Measurements from ENCODE around the gene PTH2. TPM values are rescaled to one million over a fixed set of nuclear protein-coding genes. Genes with fewer than 3 reads are reported as not detected.

PTH2 gene
- total RNA-seq, 1 donor from 2014 or later: not detected

- DNase-seq (ENCODE audit: low read depth in 2 of 2): no peak
Observed at GRCh38 chr19:49432141-49433073, 9.2 kb upstream of the PTH2 start.

- DNase-seq (ENCODE audit: low read depth in 2 of 2): no peak
Observed at GRCh38 chr19:49431330-49431749, 8.1 kb upstream of the PTH2 start.

- DNase-seq (ENCODE audit: low read depth in 2 of 2): peak in 1 of 2 donors; percentile 16
Observed at GRCh38 chr19:49430678-49431329, 7.6 kb upstream of the PTH2 start.

GRCh38 chr19:49430172-49430677 is 7.0 kb upstream of the PTH2 start:
- DNase-seq (ENCODE audit: low read depth in 2 of 2): no peak

- DNase-seq (ENCODE audit: low read depth in 2 of 2): no peak
Observed at GRCh38 chr19:49428547-49429451, 5.6 kb upstream of the PTH2 start.

GRCh38 chr19:49427855-49428546 is 4.8 kb upstream of the PTH2 start:
- DNase-seq (ENCODE audit: low read depth in 2 of 2): no peak

- DNase-seq (ENCODE audit: low read depth in 2 of 2): no peak
Observed at GRCh38 chr19:49427339-49427738, 4.1 kb upstream of the PTH2 start.

GRCh38 chr19:49425922-49426592 is 2.8 kb upstream of the PTH2 start:
- no peak for DNase-seq (ENCODE audit: low read depth in 2 of 2)

- no peak for DNase-seq (ENCODE audit: low read depth in 2 of 2)
Observed at GRCh38 chr19:49425178-49425577, 1.9 kb upstream of the PTH2 start, which contains the start of gene GFY. Gene GFY, plus strand, starts transcription at chr19:49425388. Its CDS starts 1,043 bp downstream, at chr19:49426431.

GRCh38 chr19:49423985-49424303 is 703 bp upstream of the PTH2 start:
- DNase-seq (ENCODE audit: low read depth in 2 of 2): no peak

- peak; percentile 42 to 62 for DNase-seq (ENCODE audit: low read depth in 2 of 2)
Observed at GRCh38 chr19:49422407-49423070, 702 bp downstream of the PTH2 start.

- DNase-seq (ENCODE audit: low read depth in 2 of 2): no peak
Observed at GRCh38 chr19:49421878-49422202, 1.4 kb downstream of the PTH2 start.

GRCh38 chr19:49421039-49421877 is 2.0 kb downstream of the PTH2 start:
- DNase-seq (ENCODE audit: low read depth in 2 of 2): peak; percentile 41 to 51

- no peak for DNase-seq (ENCODE audit: low read depth in 2 of 2)
Observed at GRCh38 chr19:49420227-49420626, 3.0 kb downstream of the PTH2 start.

GRCh38 chr19:49419173-49419572 is 4.1 kb downstream of the PTH2 start:
- DNase-seq (ENCODE audit: low read depth in 2 of 2): no peak

GRCh38 chr19:49418511-49418910 is 4.7 kb downstream of the PTH2 start:
- DNase-seq (ENCODE audit: low read depth in 2 of 2): no peak

- no peak for DNase-seq (ENCODE audit: low read depth in 2 of 2)
Observed at GRCh38 chr19:49417088-49417487, 6.2 kb downstream of the PTH2 start.

GRCh38 chr19:49415810-49416200 is 7.4 kb downstream of the PTH2 start:
- no peak for DNase-seq (ENCODE audit: low read depth in 2 of 2)

All from lung microvascular endothelial cell (primary cell).